GM19463 (cell line): ENCODE measurements around the gene ABLIM3.

Experiments used
- ATAC-seq: cut with Tn5 transposase; IDR thresholded peaks from one replicate; pipeline ENCODE4 v1.9.1; 2021; ENCODE audit warnings: mild to moderate bottlenecking, moderate library complexity; ENCODE audit not compliant: unreplicated experiment

The ABLIM3 gene

GRCh38 chr5:149216496-149216895, 75.2 kb downstream of the ABLIM3 start:
- ATAC-seq = no peak

GRCh38 chr5:149217096-149217802, 76.0 kb downstream of the ABLIM3 start:
- no peak for ATAC-seq

DNA sequence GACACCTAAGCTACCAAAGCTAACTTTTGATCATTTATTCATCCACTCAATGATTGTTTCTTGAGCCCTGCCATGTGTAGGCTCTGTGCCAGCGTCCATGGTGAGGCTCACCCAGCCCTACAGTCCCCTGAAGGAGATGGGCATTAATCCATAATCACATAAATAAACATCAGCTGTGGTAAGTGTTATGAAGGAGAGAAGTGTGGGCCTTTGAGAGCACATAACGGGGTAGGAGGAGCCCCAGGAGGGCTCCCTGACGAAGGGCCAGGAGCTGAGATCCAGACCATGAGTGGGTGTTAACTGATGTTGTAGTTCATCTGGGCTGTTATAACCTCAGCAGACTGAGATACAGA, 76.5 kb downstream of the ABLIM3 start:
- no peak for ATAC-seq

DNA sequence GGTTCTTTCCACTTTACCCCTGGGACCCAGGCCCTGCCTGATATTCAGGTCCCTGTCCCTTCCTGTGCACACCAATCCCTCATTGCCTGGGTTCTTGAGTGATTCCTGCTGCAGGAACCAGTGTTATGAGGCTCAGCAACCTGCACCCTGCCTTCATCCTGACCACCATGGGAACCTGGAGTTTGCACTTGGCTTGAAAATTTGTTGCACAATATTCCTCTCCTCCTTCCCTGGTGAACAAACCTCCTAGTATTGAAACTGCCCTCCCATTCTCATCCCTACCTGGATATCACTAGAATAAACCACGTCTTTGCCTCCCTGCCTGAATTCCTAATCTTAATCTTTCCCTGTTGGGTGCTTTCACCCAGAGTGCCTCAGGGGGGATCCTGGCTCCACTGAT, 78.3 kb downstream of the ABLIM3 start:
- no peak for ATAC-seq

DNA sequence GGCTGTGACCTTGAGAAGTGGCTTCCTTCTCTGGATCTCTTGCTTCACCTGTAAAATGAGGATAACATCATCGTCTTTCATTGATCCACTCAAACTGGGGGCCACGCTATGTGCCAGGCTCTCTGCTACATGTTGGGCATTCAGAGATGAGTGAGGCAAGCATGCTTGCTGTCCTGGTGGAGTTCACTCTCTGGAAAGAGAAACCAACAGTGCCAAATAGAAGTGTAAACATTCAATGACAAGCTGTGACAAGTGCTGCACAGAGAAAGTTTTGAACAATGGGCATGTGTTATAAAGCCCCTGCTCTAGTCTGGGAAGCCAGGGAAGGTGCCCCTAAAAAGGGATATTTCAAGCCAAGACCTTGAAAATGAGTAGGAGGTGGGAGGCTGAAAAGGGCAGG, 79.5 kb downstream of the ABLIM3 start:
- ATAC-seq = no peak

- ATAC-seq = no peak
Measured at GRCh38 chr5:149221326-149221725, 80.0 kb downstream of the ABLIM3 start.

DNA sequence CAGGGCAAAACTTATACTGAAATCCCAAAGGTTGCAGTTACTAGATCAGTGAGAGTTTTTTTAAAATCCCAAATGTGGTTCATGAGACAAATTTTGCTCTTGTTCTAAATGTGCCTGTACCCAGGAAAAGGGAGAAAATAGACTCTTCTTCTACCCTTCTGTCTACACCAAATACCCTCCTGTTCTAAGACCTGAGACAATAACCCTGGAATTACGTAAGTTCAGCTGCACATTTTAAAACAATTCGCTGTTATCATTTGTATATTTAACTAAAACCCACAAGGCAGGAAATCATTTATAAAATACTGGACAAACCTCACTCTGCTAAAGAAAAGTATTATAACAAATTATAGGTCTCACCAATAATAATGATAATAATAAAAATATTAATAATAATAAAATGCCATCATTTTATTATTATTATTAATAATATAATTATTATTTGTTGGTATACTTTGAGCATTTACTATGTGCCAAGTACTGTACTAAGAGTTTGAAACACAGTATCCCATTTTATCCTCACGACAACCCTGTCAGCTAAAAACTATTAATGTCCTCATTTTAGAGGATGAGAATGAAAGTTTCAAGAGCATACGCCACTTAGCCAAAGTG, 80.5 kb downstream of the ABLIM3 start:
- ATAC-seq = no peak

DNA sequence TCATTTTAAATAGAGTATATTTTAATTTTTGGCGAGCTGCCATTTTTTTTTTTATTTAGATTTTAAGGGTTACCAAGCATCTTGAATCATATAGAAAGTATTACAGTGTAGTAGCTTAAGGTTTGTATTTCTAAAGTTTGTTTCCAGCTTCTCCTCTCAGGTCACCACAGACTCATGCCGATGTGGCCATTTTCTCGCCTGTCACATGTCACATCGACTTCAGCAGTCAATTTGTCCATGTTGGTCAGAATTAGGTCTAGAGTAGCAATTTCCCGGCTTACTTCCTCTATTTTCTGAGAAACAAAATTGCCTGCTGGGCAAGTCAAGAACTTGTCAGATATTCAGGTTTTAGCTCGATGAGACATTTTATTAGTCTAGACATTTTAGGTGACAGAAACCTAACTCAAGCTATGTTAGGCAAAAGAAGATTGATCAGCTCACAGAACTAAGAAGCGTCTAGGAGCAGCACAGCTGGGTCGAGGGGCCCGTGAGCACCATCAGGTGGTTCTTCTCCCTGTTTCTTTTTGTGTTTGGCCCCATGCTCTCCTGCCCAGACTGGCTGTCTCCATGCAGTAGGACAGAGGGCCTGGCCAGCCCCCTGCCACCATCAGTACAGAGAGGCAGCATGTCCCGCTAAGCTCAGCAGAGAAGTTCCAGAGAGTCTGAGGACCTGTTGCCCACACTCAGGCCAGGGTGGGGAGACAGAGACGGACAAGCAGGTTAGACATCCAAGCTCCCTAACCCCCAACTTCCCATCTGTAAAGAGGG, 82.0 kb downstream of the ABLIM3 start:
- ATAC-seq = no peak

GRCh38 chr5:149224282-149224681, 83.0 kb downstream of the ABLIM3 start:
- no peak for ATAC-seq

DNA sequence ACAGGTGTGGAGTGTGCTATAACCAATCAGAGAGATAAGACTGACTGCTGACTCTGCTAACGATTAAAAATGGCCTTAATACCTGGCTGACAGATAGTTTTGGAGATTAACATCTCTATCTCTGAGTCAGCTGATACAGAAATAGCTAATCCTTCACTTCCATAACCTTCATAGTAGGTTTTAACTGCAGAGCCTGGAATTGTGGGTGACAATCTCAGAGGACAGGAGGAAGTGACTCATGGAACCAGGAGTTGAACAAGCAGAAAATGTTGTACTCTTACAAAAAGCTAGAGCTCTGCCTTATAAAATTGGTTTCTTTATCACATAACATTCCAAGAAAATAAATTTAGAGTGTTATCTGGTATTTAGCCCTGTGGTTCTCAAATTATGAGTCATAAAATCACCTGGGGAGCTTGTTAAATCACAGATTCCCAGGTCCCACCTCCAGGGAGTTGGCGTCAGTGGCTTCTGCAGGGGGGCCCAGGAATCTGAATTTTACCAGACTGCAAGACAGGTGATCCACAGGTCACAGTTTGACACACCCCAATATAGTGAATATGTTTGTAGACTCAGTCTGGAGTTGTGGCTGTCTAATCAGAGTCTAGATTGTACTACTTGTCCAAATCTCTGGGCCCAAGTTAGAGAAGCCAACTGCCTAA, 86.0 kb downstream of the ABLIM3 start:
- ATAC-seq = no peak

DNA sequence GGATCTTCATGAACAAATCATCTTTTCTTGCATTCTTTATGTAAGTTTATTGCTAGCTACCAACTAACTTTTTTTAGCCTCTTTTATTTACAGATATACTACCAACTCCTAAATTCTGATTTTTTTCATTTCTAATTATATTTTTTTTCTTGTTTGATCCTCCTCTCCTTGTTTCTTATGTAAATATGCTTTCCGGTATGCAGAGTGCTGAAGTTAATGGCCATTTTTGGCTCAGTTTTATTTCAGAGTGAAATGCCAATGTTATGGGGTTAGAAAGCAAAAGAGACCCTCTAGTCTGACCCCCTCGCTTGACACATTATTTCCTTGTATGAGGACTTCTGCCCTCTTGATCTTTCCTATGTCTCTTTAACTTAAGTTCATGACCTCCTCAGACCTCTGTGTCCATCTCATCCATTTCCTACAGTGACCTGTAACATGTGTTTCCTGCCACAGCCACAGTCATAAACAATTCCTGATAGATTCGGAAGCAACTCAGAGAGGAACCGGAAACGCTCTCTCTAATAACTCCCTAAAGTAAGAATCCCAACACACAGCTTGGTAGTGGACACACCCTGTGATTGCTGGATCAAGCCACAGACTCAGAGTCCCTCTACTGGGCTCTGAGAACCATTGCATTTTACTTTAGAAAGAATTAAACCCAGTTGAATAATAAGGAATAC, 87.5 kb downstream of the ABLIM3 start:
- ATAC-seq = no peak

GRCh38 chr5:149229298-149229937, 88.1 kb downstream of the ABLIM3 start:
- no peak for ATAC-seq

GRCh38 chr5:149235841-149236240, 94.5 kb downstream of the ABLIM3 start:
- no peak for ATAC-seq

- ATAC-seq = no peak
Measured at GRCh38 chr5:149237662-149238061, 96.4 kb downstream of the ABLIM3 start.

- no peak for ATAC-seq
Measured at GRCh38 chr5:149238540-149238939, 97.2 kb downstream of the ABLIM3 start.

GRCh38 chr5:149239917-149240316, 98.6 kb downstream of the ABLIM3 start:
- no peak for ATAC-seq

DNA sequence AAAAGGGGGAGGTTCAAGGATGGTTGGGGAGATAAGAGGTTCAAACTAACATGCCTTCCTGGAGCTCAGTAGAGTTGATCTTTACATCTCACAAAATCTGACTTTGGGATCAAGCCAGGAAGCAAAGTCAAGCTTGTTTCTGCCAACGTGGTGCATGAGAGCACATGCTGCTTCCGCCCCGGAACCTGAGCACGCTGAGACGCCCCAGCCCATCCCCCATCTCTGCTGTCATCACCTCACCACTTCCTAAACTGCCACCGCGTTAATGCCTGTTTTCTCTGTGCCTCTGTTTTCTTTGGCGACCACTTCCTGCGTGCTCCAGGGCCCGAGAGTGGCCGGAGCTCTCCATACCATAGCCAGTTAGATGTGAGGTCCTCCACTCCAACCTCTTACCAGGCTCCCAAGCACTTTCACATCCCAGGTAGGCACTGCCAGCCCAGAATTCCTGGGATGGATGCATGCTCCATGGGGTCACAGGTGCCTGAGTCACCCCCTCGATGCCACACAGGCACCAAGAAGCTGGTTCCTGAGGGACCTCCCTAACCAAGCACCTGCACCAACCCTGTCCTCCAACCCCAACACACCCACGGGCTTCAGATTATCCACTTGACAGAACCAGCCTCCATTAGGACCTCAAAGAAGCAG, 99.2 kb downstream of the ABLIM3 start:
- ATAC-seq = no peak

DNA sequence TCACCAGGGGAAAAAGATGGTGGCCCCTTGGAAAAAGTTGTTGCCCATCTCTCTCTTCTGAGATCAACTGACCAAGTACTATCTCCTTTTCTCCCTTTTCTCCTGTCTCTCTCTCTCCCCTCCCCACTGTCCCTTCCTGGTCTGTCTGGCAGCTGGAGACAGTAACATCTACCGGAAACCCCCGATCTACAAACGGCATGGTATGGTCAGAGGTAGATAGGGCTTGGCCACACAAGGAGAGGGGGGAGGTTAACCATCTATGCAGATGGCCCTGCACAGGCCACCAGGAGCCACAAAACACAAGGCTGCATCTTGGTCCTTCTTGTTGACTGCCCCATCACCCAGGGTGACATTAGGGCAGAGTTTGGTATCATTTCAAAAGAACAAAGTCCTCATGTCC, 101.0 kb downstream of the ABLIM3 start:
- no peak for ATAC-seq

- no peak for ATAC-seq
Measured at GRCh38 chr5:149246906-149247305, 105.6 kb downstream of the ABLIM3 start.

DNA sequence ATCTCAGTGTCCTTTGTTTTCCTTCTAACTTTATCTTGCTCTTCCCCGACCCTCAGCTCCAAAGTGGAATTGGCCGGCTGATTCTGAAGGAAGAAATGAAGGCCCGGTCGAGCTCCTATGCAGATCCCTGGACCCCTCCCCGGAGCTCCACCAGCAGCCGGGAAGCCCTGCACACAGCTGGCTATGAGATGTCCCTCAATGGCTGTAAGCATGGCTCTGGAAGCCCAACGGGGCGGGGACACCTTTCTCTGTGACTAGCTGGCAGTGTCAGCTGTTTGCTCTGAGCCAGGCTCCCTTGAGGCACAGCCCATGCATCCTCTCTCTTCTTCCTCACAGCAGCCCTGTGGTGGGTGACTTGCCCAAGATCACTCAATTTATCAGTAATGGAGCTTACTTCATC, 106.4 kb downstream of the ABLIM3 start:
- ATAC-seq = no peak
